PC-3 (cell line): ENCODE results near the gene ATP2B3.

Source experiments
- CTCF ChIP-seq: fragments of 300-600 bp; sonication (generic); conservative IDR thresholded peaks from 2 replicates; pipeline ENCODE4 v1.5.1; 2017; ENCODE audit warnings: antibody characterized with exemption, low read depth, mild to moderate bottlenecking, low read length
- EZH2 ChIP-seq: fragments of 300-600 bp; sonication (generic); IDR thresholded peaks from one replicate; pipeline ENCODE4 v1.6.1; 2017; ENCODE audit warnings: antibody characterized with exemption, mild to moderate bottlenecking, low read length; ENCODE audit not compliant: unreplicated experiment
- EZH2phosphoT487 ChIP-seq: fragments of 300-600 bp; sonication (generic); IDR thresholded peaks from 2 replicates; pipeline ENCODE4 v1.6.1; 2018; ENCODE audit warnings: mild to moderate bottlenecking, antibody characterized with exemption, low read length, borderline replicate concordance

GRCh38 chrX:153495903-153496589, 21.4 kb upstream of the ATP2B3 start:
- TF ChIP-seq EZH2 (no peak), CTCF (no peak), EZH2phosphoT487 (no peak)
